Epidermal melanocyte (primary cell): ENCODE results near the gene KCNN3.

ENCODE experiments used
- DNase-seq: peaks from one replicate; pipeline ENCODE4 v3.0.0; 2011; ENCODE audit warnings: low spot score; ENCODE audit not compliant: insufficient read length

Gene KCNN3

GRCh38 chr1:154880671-154881070 is 10.6 kb upstream of the KCNN3 start:
- no peak for DNase-seq

DNA sequence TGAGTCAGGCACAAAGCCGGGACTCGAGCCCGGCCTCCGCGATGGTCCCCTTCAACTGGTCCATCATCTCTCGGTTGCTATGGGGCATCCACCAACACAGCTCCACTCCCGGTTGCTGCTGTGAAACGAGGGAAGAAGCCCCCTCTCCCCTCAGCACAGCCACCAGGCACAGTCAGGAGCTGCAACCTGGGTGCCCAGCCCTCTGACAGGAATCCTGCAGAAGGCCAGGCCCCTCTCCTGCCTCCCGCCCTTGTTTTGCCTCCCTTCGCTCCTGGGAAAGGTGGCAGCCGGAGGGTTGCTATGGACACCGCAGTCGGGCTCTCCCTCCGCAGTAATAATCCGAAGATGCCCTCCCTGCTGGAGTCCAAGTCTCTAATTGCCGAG is 8.9 kb upstream of the KCNN3 start:
- DNase-seq, result no peak

DNA sequence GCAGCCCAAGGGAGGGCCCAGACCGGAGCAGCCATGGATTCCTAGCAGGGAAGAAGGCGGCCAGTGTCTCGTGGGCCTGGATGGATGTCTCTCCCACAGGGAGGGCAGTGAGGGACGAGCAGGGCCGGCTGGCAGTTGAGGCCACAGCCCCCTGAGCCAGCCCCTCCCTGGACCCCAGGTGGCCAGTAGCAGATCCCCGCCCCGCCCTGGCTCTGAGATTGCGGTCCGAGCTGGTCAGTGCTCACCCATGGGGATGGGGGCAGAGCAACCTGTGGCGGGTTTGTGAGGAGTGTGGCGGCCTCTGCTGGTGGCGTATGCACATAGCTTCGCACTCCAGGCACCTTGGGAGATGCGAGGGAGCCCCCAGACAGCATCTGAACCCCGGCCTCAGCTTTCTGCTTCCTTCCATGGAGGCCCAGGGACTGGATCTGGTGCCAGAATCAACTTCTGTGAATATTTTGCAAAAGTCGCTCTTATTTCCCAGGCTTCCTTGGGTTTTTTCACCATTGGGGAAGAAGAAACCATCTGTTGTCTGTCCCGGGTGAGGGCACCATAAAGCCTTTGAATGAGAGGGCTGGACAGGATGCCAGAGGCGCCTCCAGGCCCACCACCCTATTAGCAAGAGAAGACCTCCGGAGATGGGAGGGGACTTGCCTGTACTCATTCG is 8.4 kb upstream of the KCNN3 start:
- DNase-seq, result peak; percentile 58

DNA sequence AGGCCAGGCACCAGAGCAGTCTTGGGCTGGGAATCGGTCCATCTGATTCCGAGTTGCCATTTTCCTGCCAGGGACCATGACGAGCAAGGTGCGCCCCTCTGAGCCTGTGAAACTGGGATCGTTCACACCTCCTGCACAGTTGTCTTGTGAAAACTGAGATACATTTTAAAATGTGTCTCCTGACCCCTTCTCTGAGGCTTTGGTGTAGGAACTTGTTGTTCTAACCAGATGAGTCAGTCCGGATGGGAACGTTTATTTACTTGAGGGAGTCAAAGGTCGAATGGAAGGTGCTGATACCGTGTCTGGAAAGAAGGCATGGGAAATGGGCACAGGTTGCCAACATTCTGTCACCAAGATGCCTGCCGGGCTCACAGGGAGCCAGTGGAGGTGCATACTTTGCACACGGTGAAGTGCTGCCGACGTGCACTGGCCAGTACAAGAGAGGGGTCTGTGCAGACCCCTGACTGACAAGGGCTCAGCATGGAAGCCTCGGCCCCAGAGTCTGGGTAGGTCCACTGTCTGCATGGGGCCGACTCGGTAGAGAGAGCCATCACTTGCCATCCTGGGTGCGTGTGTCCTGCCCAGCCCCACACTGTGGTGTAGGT is 7.4 kb upstream of the KCNN3 start:
- DNase-seq, result no peak

GRCh38 chr1:154876842-154877369 is 6.8 kb upstream of the KCNN3 start:
- no peak for DNase-seq

- no peak for DNase-seq
Observed at GRCh38 chr1:154874465-154874864, 4.4 kb upstream of the KCNN3 start.

DNA sequence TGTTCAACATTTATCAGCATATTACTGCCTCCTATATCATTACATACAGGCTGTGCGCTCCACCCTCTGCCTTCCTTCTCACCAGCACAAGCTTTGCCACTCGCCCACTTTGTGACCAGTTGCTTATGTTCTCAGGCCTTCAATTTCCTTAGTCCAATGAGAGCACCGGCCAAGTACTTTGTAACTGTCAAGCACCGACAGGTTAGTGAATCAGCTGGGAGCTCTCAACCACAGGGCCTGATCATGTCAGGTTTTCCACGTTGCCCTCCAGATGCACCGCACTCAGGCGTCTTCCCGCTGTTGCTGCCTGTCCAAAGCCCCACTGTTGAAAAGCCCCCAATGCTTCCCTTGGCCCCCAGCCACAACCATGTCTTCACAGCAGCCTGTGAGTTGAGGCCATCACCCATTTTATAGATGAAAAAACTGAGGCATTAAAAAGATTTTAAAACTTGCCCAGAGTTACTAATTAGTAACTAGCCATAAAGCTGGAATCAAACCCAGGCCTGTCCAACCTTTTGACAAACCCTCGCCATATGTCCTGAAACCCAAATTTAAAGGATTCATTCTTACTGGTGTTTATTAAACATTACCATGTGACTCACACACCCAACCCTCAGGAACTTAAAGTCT is 3.4 kb upstream of the KCNN3 start:
- no peak for DNase-seq

DNA sequence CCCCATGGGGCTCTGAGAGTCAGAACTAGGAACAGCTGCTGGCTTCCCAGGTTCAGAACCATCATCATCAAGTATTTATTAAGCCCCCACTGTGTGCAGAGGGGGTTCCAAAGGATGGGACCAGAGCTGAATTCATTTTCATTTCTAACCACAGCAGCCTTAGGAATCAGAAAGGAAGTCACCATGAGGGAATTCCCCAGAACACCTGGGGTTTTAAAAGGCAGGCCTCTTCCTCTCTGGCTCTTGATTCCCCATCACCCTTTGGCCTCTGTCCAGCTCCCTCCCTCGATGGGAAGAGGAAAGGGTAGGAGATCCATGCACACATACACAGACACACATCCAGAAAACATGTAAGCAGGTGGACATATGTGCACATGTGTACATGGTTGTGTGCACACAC is 1.3 kb upstream of the KCNN3 start:
- no peak for DNase-seq

DNA sequence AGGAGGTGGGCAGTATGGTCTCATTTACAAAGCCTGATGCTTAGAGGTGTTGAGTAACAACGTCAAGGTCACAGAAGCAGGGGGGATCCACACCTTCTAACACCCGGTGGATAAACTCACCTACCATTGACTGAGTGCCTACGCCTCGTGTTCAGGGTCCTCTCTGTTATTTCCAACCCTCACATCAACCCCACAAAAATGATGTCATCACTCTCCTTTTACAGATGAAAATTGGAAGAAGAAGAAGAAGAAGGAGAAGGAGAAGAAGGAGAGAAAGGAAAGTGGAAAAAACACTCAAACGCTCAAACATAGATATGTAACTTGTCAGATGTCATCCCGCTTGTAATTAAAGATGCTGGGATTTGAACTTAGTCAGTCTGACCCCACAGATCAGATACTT is 653 bp upstream of the KCNN3 start:
- DNase-seq, result no peak

DNA sequence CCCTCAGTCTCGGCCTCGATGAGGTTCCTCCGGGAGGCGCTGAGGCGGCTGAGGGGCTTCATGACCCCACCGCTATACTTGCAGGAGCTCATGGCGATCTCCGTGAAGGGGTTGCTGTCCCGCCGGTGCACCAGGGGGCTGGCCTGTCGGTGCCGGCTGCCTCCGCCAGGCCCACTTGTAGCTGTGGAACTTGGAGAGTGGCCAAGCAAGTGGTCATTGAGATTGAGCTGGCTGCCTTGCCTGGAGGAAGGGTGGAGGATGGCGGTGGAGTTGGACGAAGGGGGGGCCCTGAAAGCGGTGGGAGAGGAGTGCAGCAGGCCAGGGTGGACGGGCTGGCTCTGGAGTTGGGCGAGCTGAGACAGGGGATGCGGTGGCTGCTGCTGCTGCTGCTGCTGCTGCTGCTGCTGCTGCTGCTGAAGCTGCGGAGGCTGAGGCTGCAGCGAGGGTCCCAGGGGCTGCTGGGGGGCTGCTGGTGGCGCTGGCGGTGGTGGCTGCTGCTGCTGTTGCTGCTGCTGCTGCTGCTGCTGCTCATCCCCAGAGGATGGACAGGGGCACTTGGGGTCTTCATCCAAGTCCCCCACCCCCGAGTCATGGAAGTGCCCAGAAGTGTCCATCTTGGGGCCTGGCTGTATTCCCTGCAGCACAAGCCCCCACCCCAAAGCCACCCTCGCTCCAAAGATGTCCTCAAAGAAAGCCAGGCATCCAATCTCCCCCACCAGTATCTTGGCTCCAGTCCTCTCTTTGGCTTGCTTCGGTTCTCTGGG is 548 bp downstream of the KCNN3 start:
- no peak for DNase-seq

- DNase-seq, result no peak
Observed at GRCh38 chr1:154867841-154868605, 2.1 kb downstream of the KCNN3 start.

GRCh38 chr1:154867064-154867825 is 2.8 kb downstream of the KCNN3 start:
- DNase-seq, result no peak

DNA sequence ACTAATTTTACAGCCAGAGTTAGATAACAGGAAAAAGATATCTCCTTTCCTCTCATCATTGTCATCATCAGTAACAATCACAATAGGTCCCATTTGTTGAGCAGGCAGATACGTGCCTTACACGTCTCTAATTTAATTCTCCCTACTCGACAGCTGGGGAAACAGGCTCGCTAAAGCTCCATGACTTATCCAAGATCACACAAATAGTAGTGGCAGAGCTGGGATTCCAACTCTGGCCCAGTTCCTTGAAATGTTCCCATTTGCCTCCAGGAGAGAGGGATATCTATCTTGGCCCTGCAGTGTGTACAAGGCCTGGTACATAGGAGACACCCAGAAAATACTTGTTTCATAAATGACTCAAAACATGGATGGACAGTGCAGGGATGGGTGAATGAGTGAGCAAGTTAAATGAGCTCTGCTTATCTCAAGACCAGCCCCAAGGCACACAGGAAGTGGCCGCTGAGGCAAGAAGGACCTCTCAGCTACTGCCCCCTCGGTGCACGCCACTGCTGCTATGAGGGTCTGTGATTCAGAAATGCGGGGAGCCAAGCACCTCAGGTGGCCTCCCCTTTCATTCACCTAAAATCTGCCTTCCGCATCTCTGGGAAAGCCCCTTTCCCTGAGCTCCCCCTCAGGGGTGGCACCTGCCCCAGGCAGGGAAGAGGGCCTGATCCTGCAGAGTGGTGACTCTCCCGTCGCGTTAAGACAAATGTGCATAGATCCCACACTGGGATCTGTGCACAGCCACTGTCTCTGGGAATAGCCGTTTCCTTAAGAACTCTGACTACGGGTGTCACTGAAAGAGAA is 3.6 kb downstream of the KCNN3 start:
- DNase-seq, result no peak

DNA sequence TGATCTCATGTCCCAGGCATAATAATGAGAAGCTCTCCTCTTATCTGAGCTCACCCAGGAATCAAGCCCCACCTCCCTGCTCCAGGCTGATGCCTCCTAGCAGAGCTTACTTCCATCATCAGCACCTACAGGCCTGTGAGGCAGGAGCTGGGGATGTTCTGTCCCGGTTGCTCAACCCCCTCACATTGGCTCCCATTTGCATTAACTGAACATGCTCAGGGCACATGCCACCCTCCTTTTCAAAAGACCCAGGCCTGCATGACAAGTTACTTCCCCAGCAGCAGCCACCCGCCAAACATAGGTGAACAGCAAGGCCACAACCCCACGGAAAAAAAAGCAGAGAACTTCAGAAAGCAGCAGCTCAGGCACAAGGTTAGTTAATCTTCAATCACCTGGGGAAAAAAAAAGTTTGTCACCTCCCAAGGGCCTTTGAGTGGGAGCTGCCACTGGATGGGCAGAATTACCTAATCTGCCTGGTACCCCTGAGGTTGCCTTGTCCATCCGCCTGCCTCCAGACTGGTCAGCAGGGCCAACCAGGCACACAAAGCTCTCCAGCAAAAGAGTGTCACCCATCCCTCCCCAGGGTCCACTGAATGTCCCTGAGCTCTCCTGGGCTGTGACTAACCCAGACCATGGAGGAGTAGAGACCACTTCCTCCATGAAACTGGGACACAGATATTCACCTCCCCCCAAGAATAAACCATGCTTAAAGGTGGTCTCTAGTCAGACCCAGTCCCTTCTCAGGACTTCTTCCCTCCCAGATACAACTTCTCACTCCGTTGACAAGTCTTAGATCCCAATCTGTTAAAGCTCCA is 4.4 kb downstream of the KCNN3 start:
- no peak for DNase-seq

GRCh38 chr1:154864189-154864975 is 5.7 kb downstream of the KCNN3 start:
- no peak for DNase-seq

- DNase-seq, result peak; percentile 63
Observed at GRCh38 chr1:154863315-154864174, 6.5 kb downstream of the KCNN3 start.

- no peak for DNase-seq
Observed at GRCh38 chr1:154862907-154863306, 7.2 kb downstream of the KCNN3 start.
